GM23338 (cell line): ENCODE data around the gene ZNF626. TPM values are rescaled to one million over a fixed set of nuclear protein-coding genes. Genes with fewer than 3 reads are reported as not detected.

Source experiments
- ATAC-seq: fragments of 200-7000 bp; cut with Tn5 transposase; 3 replicates; pipeline ENCODE4 v1.9.1; 2020
- DNase-seq: peaks from one replicate; pipeline ENCODE4 v3.0.0-alpha.2; 2015; ENCODE audit warnings: low spot score
- H2AFZ ChIP-seq: fragments of 200-600 bp; sonication (generic); 2 replicates; pipeline ENCODE4 v1.8.0; 2016; ENCODE audit warnings: antibody characterized with exemption, mild to moderate bottlenecking, moderate library complexity
- H3F3A ChIP-seq: fragments of 200-600 bp; sonication (generic); replicated peaks from 2 replicates; pipeline ENCODE4 v1.8.0; 2017; ENCODE audit warnings: antibody characterized with exemption, mixed run types, low read depth
- H3K27ac ChIP-seq: fragments of 200-600 bp; sonication (generic); 2 replicates; pipeline ENCODE4 v1.6.1; 2016; ENCODE audit warnings: low read depth
- H3K27me3 ChIP-seq: fragments of 200-600 bp; sonication (generic); 2 replicates; pipeline ENCODE4 v1.8.0; 2016; ENCODE audit warnings: mild to moderate bottlenecking, mixed run types, moderate library complexity; ENCODE audit not compliant: insufficient read depth
- H3K36me3 ChIP-seq: fragments of 200-600 bp; sonication (generic); 2 replicates; pipeline ENCODE4 v1.8.0; 2016; ENCODE audit warnings: mild to moderate bottlenecking; ENCODE audit not compliant: insufficient read depth
- H3K4me1 ChIP-seq: fragments of 200-600 bp; sonication (generic); 2 replicates; pipeline ENCODE4 v1.8.0; 2016; ENCODE audit warnings: mild to moderate bottlenecking, moderate library complexity; ENCODE audit not compliant: insufficient read depth
- H3K4me2 ChIP-seq: fragments of 200-600 bp; sonication (generic); 2 replicates; pipeline ENCODE4 v1.7.1; 2017; ENCODE audit warnings: mixed run types
- H3K4me3 ChIP-seq: fragments of 200-600 bp; sonication (generic); 2 replicates; pipeline ENCODE4 v1.6.1; 2016; ENCODE audit warnings: mixed run types
- H3K79me2 ChIP-seq: fragments of 200-600 bp; sonication (generic); replicated peaks from 2 replicates; pipeline ENCODE4 v1.8.0; 2017; ENCODE audit warnings: mild to moderate bottlenecking; ENCODE audit not compliant: insufficient read depth
- H3K9me2 ChIP-seq: fragments of 200-600 bp; sonication (generic); 2 replicates; pipeline ENCODE4 v1.8.0; 2017; ENCODE audit not compliant: insufficient read depth
- H4K20me1 ChIP-seq: fragments of 200-600 bp; sonication (generic); replicated peaks from 2 replicates; pipeline ENCODE4 v1.8.0; 2017; ENCODE audit warnings: mild to moderate bottlenecking; ENCODE audit not compliant: insufficient read depth
- H3K27ac Mint-ChIP-seq: 2 replicates; pipeline ENCODE4 v1.8.0; 2020; ENCODE audit warnings: inconsistent platforms, mild to moderate bottlenecking, moderate library complexity, mixed read lengths
- H3K27me3 Mint-ChIP-seq: 3 replicates; pipeline ENCODE4 v1.8.0; 2022; ENCODE audit warnings: low read depth, mild to moderate bottlenecking, moderate library complexity, mixed read lengths, inconsistent platforms; ENCODE audit not compliant: insufficient read depth, poor library complexity
- H3K36me3 Mint-ChIP-seq: 3 replicates; pipeline ENCODE4 v1.8.0; 2021; ENCODE audit warnings: low read depth, mild to moderate bottlenecking, inconsistent platforms, moderate library complexity, mixed read lengths
- H3K4me1 Mint-ChIP-seq: 3 replicates; pipeline ENCODE4 v1.8.0; 2020; ENCODE audit warnings: mild to moderate bottlenecking, inconsistent platforms, mixed read lengths
- H3K4me3 Mint-ChIP-seq: 3 replicates; pipeline ENCODE4 v1.8.0; 2021; ENCODE audit warnings: moderate library complexity, mild to moderate bottlenecking, inconsistent platforms, mixed read lengths
- H3K9me3 Mint-ChIP-seq: 3 replicates; pipeline ENCODE4 v1.8.0; 2020; ENCODE audit warnings: moderate library complexity, mild to moderate bottlenecking, inconsistent platforms, mixed read lengths
- CREB1 ChIP-seq: fragments of 250-450 bp; sonication (Bioruptor Pico); IDR thresholded peaks from 2 replicates; pipeline ENCODE4 v1.5.0; 2020; ENCODE audit warnings: low read depth, mild to moderate bottlenecking, moderate library complexity
- EZH2 ChIP-seq: fragments of 200-600 bp; sonication (generic); IDR thresholded peaks from one replicate; pipeline ENCODE4 v1.8.0; 2017; ENCODE audit warnings: antibody characterized with exemption, mild to moderate bottlenecking, low read depth; ENCODE audit not compliant: unreplicated experiment
- EZH2phosphoT487 ChIP-seq: fragments of 200-600 bp; sonication (generic); IDR thresholded peaks from one replicate; pipeline ENCODE4 v1.8.1; 2018; ENCODE audit warnings: antibody characterized with exemption; ENCODE audit not compliant: unreplicated experiment
- JUNB ChIP-seq: IDR thresholded peaks from one replicate; pipeline ENCODE4 v1.6.1; 2016; ENCODE audit warnings: antibody characterized with exemption; ENCODE audit not compliant: unreplicated experiment
- NANOG ChIP-seq: IDR thresholded peaks from 2 replicates; pipeline ENCODE4 v1.6.1; 2016; ENCODE audit warnings: antibody characterized with exemption, borderline replicate concordance
- POLR2AphosphoS5 ChIP-seq: IDR thresholded peaks from 2 replicates; pipeline ENCODE4 v1.6.1; 2016; ENCODE audit warnings: antibody characterized with exemption, low read depth
- STAT1 ChIP-seq: IDR thresholded peaks from one replicate; pipeline ENCODE4 v1.6.1; 2016; ENCODE audit warnings: antibody characterized with exemption; ENCODE audit not compliant: unreplicated experiment
- ZNF114 ChIP-seq: fragments of 250-450 bp; sonication (Bioruptor Pico); IDR thresholded peaks from 2 replicates; pipeline ENCODE4 v1.5.0; 2020; ENCODE audit warnings: mild to moderate bottlenecking, moderate library complexity
- ZNF331 ChIP-seq: fragments of 250-450 bp; sonication (Bioruptor Pico); IDR thresholded peaks from 2 replicates; pipeline ENCODE4 v1.5.0; 2020; ENCODE audit warnings: low read depth, mild to moderate bottlenecking, moderate library complexity
- ZNF462 ChIP-seq: fragments of 250-450 bp; sonication (Bioruptor Pico); IDR thresholded peaks from 2 replicates; pipeline ENCODE4 v1.5.0; 2020; ENCODE audit warnings: mild to moderate bottlenecking, moderate library complexity
- polyA plus RNA-seq: library from polyadenylated mRNA; unstranded; fragments of >200 nt; fragmentation: Nextera tagmentation; extraction: Ambion mirVana; gene quantifications from 2 replicates; pipeline ENCODE4 v1.2.1, GENCODE V29; 2016
- total RNA-seq: library from RNA; depleted of rRNA; stranded (reverse); fragments of >200 nt; shearing (Covaris generic); gene quantifications from 2 replicates; pipeline ENCODE4 v1.2.3, GENCODE V29; 2014
- TF ChIP-seq, protein P1 (sequence below): IDR thresholded peaks from 2 replicates; pipeline ENCODE4 v1.6.1; 2016; ENCODE audit warnings: antibody characterized with exemption
- TF ChIP-seq, protein P2 (sequence below), 2 experiments: fragments of 200-600 bp in 1 of 2; sonication (generic) in 1 of 2; conservative IDR thresholded peaks; 2 replicates each; pipeline versions ENCODE4 v1.5.1 to v1.6.1; 2016 to 2017; ENCODE audit warnings: antibody characterized with exemption in 2 of 2, low read depth in 2 of 2, mild to moderate bottlenecking in 2 of 2, moderate library complexity in 1 of 2
- TF ChIP-seq, protein P3 (sequence below): IDR thresholded peaks from one replicate; pipeline ENCODE4 v1.6.1; 2018; ENCODE audit warnings: antibody characterized with exemption; ENCODE audit not compliant: unreplicated experiment

The ZNF626 gene
- total and polyA plus RNA-seq, 2 experiments from 2014 or later = 18.5 to 45.7 TPM

GRCh38 chr19:20640023-20640422 is 21.3 kb downstream of the ZNF626 start:
- H3K27me3 ChIP-seq = no peaks in the 10 kb centered on the region
- Mint-ChIP-seq H3K27me3 (no peaks in the 10 kb centered on the region), H3K27ac (no peak overlapping the region), H3K4me3 (no peak overlapping the region), H3K36me3 (peaks cover 88% of the 10 kb centered on the region), H3K4me1 (no peaks in the 10 kb centered on the region), H3K9me3 (peaks cover 69% of the 10 kb centered on the region)
- no peaks in the 10 kb centered on the region for H3K9me2 ChIP-seq
- DNase-seq (no peak), ATAC-seq (no peak)
- TF ChIP-seq ZNF331 (CRISPR knock-in tag) = no peak
- no peak for TF ChIP-seq CREB1 (CRISPR knock-in tag)
- TF ChIP-seq JUNB = no peak
- TF ChIP-seq EZH2 = no peak
- TF ChIP-seq, protein P1, sequence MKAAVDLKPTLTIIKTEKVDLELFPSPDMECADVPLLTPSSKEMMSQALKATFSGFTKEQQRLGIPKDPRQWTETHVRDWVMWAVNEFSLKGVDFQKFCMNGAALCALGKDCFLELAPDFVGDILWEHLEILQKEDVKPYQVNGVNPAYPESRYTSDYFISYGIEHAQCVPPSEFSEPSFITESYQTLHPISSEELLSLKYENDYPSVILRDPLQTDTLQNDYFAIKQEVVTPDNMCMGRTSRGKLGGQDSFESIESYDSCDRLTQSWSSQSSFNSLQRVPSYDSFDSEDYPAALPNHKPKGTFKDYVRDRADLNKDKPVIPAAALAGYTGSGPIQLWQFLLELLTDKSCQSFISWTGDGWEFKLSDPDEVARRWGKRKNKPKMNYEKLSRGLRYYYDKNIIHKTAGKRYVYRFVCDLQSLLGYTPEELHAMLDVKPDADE = no peak
- TF ChIP-seq EZH2phosphoT487 = no peak
- no peak for TF ChIP-seq ZNF114 (CRISPR knock-in tag)
- TF ChIP-seq NANOG = no peak
- no peak for TF ChIP-seq POLR2AphosphoS5
- TF ChIP-seq, protein P2, sequence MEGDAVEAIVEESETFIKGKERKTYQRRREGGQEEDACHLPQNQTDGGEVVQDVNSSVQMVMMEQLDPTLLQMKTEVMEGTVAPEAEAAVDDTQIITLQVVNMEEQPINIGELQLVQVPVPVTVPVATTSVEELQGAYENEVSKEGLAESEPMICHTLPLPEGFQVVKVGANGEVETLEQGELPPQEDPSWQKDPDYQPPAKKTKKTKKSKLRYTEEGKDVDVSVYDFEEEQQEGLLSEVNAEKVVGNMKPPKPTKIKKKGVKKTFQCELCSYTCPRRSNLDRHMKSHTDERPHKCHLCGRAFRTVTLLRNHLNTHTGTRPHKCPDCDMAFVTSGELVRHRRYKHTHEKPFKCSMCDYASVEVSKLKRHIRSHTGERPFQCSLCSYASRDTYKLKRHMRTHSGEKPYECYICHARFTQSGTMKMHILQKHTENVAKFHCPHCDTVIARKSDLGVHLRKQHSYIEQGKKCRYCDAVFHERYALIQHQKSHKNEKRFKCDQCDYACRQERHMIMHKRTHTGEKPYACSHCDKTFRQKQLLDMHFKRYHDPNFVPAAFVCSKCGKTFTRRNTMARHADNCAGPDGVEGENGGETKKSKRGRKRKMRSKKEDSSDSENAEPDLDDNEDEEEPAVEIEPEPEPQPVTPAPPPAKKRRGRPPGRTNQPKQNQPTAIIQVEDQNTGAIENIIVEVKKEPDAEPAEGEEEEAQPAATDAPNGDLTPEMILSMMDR (conservative IDR thresholded peaks at IDR 0.05; ENCODE audit: low read depth in 2 of 2) = no peak
- TF ChIP-seq ZNF462 (CRISPR knock-in tag) = no peak
- no peak for TF ChIP-seq STAT1
- TF ChIP-seq, protein P3, sequence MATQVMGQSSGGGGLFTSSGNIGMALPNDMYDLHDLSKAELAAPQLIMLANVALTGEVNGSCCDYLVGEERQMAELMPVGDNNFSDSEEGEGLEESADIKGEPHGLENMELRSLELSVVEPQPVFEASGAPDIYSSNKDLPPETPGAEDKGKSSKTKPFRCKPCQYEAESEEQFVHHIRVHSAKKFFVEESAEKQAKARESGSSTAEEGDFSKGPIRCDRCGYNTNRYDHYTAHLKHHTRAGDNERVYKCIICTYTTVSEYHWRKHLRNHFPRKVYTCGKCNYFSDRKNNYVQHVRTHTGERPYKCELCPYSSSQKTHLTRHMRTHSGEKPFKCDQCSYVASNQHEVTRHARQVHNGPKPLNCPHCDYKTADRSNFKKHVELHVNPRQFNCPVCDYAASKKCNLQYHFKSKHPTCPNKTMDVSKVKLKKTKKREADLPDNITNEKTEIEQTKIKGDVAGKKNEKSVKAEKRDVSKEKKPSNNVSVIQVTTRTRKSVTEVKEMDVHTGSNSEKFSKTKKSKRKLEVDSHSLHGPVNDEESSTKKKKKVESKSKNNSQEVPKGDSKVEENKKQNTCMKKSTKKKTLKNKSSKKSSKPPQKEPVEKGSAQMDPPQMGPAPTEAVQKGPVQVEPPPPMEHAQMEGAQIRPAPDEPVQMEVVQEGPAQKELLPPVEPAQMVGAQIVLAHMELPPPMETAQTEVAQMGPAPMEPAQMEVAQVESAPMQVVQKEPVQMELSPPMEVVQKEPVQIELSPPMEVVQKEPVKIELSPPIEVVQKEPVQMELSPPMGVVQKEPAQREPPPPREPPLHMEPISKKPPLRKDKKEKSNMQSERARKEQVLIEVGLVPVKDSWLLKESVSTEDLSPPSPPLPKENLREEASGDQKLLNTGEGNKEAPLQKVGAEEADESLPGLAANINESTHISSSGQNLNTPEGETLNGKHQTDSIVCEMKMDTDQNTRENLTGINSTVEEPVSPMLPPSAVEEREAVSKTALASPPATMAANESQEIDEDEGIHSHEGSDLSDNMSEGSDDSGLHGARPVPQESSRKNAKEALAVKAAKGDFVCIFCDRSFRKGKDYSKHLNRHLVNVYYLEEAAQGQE = no peak
- H3K27ac ChIP-seq = no peak overlapping the region
- H2AFZ ChIP-seq = no peak overlapping the region
- H3K79me2 ChIP-seq = peaks cover 47% of the 10 kb centered on the region
- no peak overlapping the region for H3K4me3 ChIP-seq
- H3F3A ChIP-seq = no peaks in the 10 kb centered on the region
- H3K4me1 ChIP-seq = no peaks in the 10 kb centered on the region
- no peaks in the 10 kb centered on the region for H4K20me1 ChIP-seq
- no peak overlapping the region for H3K4me2 ChIP-seq
- peaks cover 58% of the 10 kb centered on the region for H3K36me3 ChIP-seq
